Endothelial cell of umbilical vein (primary cell): ENCODE measurements around the gene HSF2BP. TPM values are rescaled to one million over a fixed set of nuclear protein-coding genes. Genes with fewer than 3 reads are reported as not detected.
A peak's percentile ranks its signal among the peaks of the same experiment; 100 is the strongest.

Experiments used
- BruUV-seq: library from RNA; stranded (reverse); fragments of 400-500 nt; replicated peaks from 2 replicates; lab custom pipeline; 2021; lab: Mats Ljungman, UMichigan
- CTCF ChIA-PET: fragments of 300-600, 350-600 bp; sonication (Branson Sonifier 250); formaldehyde crosslinking; loops from one replicate; lab custom pipeline; 2021; ENCODE audit warnings: antibody characterized with exemption, inconsistent platforms; lab: Charles Lee
- POLR2A ChIA-PET: fragments of 300-600, 350-600 bp; sonication (Branson Sonifier 250); formaldehyde crosslinking; loops from one replicate; lab custom pipeline; 2021; ENCODE audit warnings: antibody characterized with exemption, inconsistent platforms; lab: Charles Lee
- DNase-seq: peaks from one replicate; pipeline ENCODE4 v3.0.0-alpha.2; 2011; ENCODE audit warnings: low read depth, low spot score
- FAIRE-seq: peaks from 2 replicates; lab custom pipeline; 2011; peaks lifted over from hg19 to GRCh38; lab: Jason Lieb, UNC
- H2AFZ ChIP-seq: 2 replicates; pipeline ENCODE4 v1.6.0; 2012; ENCODE audit warnings: low read depth, low read length, control low read depth, inconsistent platforms
- H3K27ac ChIP-seq: 2 replicates; pipeline ENCODE4 v1.5.1; 2011; ENCODE audit warnings: low read depth, mild to moderate bottlenecking, control low read depth, low read length, moderate library complexity; ENCODE audit not compliant: insufficient read depth
- H3K27me3 ChIP-seq, 2 experiments: 2 replicates each; pipeline versions ENCODE4 v1.6.0 to v1.6.1; 2011; ENCODE audit warnings: low read length in 2 of 2, mixed read lengths in 1 of 2; ENCODE audit not compliant: control insufficient read depth in 2 of 2, insufficient read depth in 2 of 2
- H3K36me3 ChIP-seq, 2 experiments: 2 replicates in 1 of 2; 3 replicates in 1 of 2; pipeline ENCODE4 v1.5.1; 2011; ENCODE audit warnings: low read length in 2 of 2, mild to moderate bottlenecking in 1 of 2, moderate library complexity in 1 of 2; ENCODE audit not compliant: control insufficient read depth in 2 of 2, insufficient read depth in 2 of 2; ENCODE audit errors: extremely low read depth in 1 of 2
- H3K4me1 ChIP-seq: 3 replicates; pipeline ENCODE4 v1.5.1; 2011; ENCODE audit warnings: mild to moderate bottlenecking, low read length; ENCODE audit not compliant: control insufficient read depth, insufficient read depth; ENCODE audit errors: extremely low read depth
- H3K4me2 ChIP-seq: 2 replicates; pipeline ENCODE4 v1.6.1; 2011; ENCODE audit warnings: low read length, control low read depth, mixed read lengths; ENCODE audit not compliant: insufficient read depth
- H3K4me3 ChIP-seq, 3 experiments: fragments of 200-600 bp in 1 of 3; sonication (generic), shearing (Covaris generic) in 1 of 3; replicated peaks in 1 of 3; 2 replicates each; pipeline ENCODE4 v1.5.1; 2011 to 2016; ENCODE audit warnings: control low read depth in 3 of 3, low read length in 3 of 3, mild to moderate bottlenecking in 2 of 3, inconsistent platforms in 1 of 3, low read depth in 1 of 3, moderate library complexity in 1 of 3; ENCODE audit not compliant: insufficient read depth in 1 of 3
- H3K79me2 ChIP-seq: 2 replicates; pipeline ENCODE4 v1.6.0; 2012; ENCODE audit warnings: low read length, inconsistent platforms; ENCODE audit not compliant: control insufficient read depth, insufficient read depth
- H3K9ac ChIP-seq: replicated peaks from 2 replicates; pipeline ENCODE3; 2011; ENCODE audit warnings: low read length, control low read depth; ENCODE audit not compliant: insufficient read depth; ENCODE audit errors: extremely low read depth
- H3K9me1 ChIP-seq: replicated peaks from 3 replicates; pipeline ENCODE4 v1.6.0; 2011; ENCODE audit warnings: mild to moderate bottlenecking, low read length; ENCODE audit not compliant: control insufficient read depth, insufficient read depth; ENCODE audit errors: extremely low read depth
- H3K9me3 ChIP-seq: replicated peaks from 2 replicates; pipeline ENCODE4 v1.5.1; 2012; ENCODE audit warnings: low read length, inconsistent platforms; ENCODE audit not compliant: control insufficient read depth, insufficient read depth
- H4K20me1 ChIP-seq: replicated peaks from 2 replicates; pipeline ENCODE3; 2011; ENCODE audit warnings: mild to moderate bottlenecking, low read length; ENCODE audit not compliant: control insufficient read depth, insufficient read depth; ENCODE audit errors: extremely low read depth
- EZH2 ChIP-seq: IDR thresholded peaks from 2 replicates; pipeline ENCODE4 v1.6.1; 2012; ENCODE audit warnings: borderline replicate concordance, low read depth, mild to moderate bottlenecking, moderate library complexity, low read length, inconsistent platforms; ENCODE audit not compliant: severe bottlenecking
- FOS ChIP-seq: IDR thresholded peaks from 2 replicates; pipeline ENCODE4 v1.6.1; 2011; ENCODE audit warnings: mild to moderate bottlenecking, low read length, moderate library complexity, borderline replicate concordance; ENCODE audit not compliant: insufficient read depth
- GATA2 ChIP-seq: IDR thresholded peaks from 2 replicates; pipeline ENCODE4 v1.7.0; 2011; ENCODE audit warnings: low read depth, mild to moderate bottlenecking, moderate library complexity, mixed read lengths, low read length; ENCODE audit not compliant: insufficient read length, insufficient read depth
- JUN ChIP-seq: IDR thresholded peaks from 2 replicates; pipeline ENCODE4 v1.6.1; 2011; ENCODE audit warnings: borderline replicate concordance, low read depth; ENCODE audit not compliant: insufficient read length, insufficient read depth
- MYC ChIP-seq: IDR thresholded peaks from one replicate; pipeline ENCODE4 v1.6.1; 2011; ENCODE audit warnings: mild to moderate bottlenecking, low read depth, low read length
- POLR2A ChIP-seq: IDR thresholded peaks from 2 replicates; pipeline ENCODE4 v1.6.1; 2012; ENCODE audit warnings: low read depth, mild to moderate bottlenecking, control low read depth, low read length
- POLR2AphosphoS5 ChIP-seq: IDR thresholded peaks from 2 replicates; pipeline ENCODE4 v1.6.1; 2012; ENCODE audit warnings: low read depth, mild to moderate bottlenecking, control low read depth, low read length, moderate library complexity; ENCODE audit not compliant: insufficient read depth
- dilution Hi-C: fragments of 300-500 bp; cut with MboI; formaldehyde crosslinking; loops from one replicate; pipeline ENCODE4 v1.15.0; 2019; ENCODE audit warnings: low sequenced_read_pairs; ENCODE audit not compliant: extremely low pct_ligation_motif_present
- intact Hi-C: fragments of 100-400 bp; cut with micrococcal nuclease; formaldehyde crosslinking; loops from one replicate; pipeline ENCODE4 v1.10.0; 2022
- polyA plus RNA-seq, 4 experiments: library from polyadenylated mRNA; depleted of rRNA in 3 of 4; stranded (reverse) in 3 of 4; unstranded in 1 of 4; fragments of >200 nt; gene quantifications; 2 replicates each; pipeline versions ENCODE4 v1.2.1 to v1.2.3, GENCODE V29; 2011 to 2012; ENCODE audit warnings: missing spikeins in 1 of 4
- total RNA-seq: library from RNA; stranded (reverse); gene quantifications from 2 replicates; pipeline ENCODE4 v1.2.3, GENCODE V29; 2021
- TF ChIP-seq, protein P1 (sequence below), 2 donors: IDR thresholded peaks; 1 replicate in 1 of 2; 2 replicates in 1 of 2; pipeline ENCODE4 v1.5.1; 2011; ENCODE audit warnings: low read length in 2 of 2, mild to moderate bottlenecking in 2 of 2, moderate library complexity in 2 of 2, control low read depth in 1 of 2, inconsistent platforms in 1 of 2, low read depth in 1 of 2; ENCODE audit not compliant: insufficient read depth in 1 of 2; ENCODE audit errors: extremely low read depth in 1 of 2
- TF ChIP-seq, protein P2 (sequence below): IDR thresholded peaks from 2 replicates; pipeline ENCODE4 v1.6.1; 2011; ENCODE audit not compliant: insufficient read depth, insufficient read length

HSF2BP gene
- total and polyA plus RNA-seq, 2 donors (not counting 3 experiments of a cell fraction or from before 2014, with no cell fraction given) = 0.41 to 0.55 TPM

GRCh38 chr21:43645976-43646375 lies 13.3 kb downstream of the HSF2BP start:
- Histone ChIP-seq H3K79me2 (no peaks in the 10 kb centered on the region), H2AFZ (peak overlapping the region; percentile 72), H3K4me3 (no peak overlapping the region), H4K20me1 (no peaks in the 10 kb centered on the region), H3K27me3 (no peaks in the 10 kb centered on the region), H3K9me1 (no peaks in the 10 kb centered on the region), H3K9me3 (no peaks in the 10 kb centered on the region), H3K27ac (peak overlapping the region; percentile 50), H3K4me1 (peaks cover 14% of the 10 kb centered on the region), H3K36me3 (no peaks in the 10 kb centered on the region), H3K4me2 (no peak overlapping the region), H3K9ac (peak overlapping the region; percentile 17)
- CTCF ChIA-PET = interaction anchor here (0.8 to 2.6 kb wide), 19 partner anchors 11 to 435 kb away, joined by 3 to 21 read pairs (median 5); no protein-coding TSS in a partner anchor
- dilution Hi-C loops (no loop called here), intact Hi-C loops (loop anchor here (1.0 to 2.0 kb wide), 2 partner anchors 34 to 59 kb away; no protein-coding TSS in a partner anchor)
- POLR2A ChIA-PET = no interaction called here
- no peak for TF ChIP-seq POLR2A
- no peak for TF ChIP-seq GATA2
- TF ChIP-seq JUN = no peak
- TF ChIP-seq EZH2 = no peak
- TF ChIP-seq MYC = no peak
- TF ChIP-seq, protein P1, sequence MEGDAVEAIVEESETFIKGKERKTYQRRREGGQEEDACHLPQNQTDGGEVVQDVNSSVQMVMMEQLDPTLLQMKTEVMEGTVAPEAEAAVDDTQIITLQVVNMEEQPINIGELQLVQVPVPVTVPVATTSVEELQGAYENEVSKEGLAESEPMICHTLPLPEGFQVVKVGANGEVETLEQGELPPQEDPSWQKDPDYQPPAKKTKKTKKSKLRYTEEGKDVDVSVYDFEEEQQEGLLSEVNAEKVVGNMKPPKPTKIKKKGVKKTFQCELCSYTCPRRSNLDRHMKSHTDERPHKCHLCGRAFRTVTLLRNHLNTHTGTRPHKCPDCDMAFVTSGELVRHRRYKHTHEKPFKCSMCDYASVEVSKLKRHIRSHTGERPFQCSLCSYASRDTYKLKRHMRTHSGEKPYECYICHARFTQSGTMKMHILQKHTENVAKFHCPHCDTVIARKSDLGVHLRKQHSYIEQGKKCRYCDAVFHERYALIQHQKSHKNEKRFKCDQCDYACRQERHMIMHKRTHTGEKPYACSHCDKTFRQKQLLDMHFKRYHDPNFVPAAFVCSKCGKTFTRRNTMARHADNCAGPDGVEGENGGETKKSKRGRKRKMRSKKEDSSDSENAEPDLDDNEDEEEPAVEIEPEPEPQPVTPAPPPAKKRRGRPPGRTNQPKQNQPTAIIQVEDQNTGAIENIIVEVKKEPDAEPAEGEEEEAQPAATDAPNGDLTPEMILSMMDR (IDR thresholded peaks at IDR 0.05; ENCODE audit: extremely low read depth in 1 of 2, insufficient read depth in 1 of 2, low read depth in 1 of 2, low read length in 2 of 2) = no peak
- TF ChIP-seq POLR2AphosphoS5 = no peak
- TF ChIP-seq FOS = no peak
- TF ChIP-seq, protein P2, sequence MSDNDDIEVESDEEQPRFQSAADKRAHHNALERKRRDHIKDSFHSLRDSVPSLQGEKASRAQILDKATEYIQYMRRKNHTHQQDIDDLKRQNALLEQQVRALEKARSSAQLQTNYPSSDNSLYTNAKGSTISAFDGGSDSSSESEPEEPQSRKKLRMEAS = no peak
- BruUV-seq = no TSS peak
- DNase-seq (no peak), FAIRE-seq (no peak)
